HepG2 (cell line): ENCODE results near the gene POGLUT2. TPM values are rescaled to one million over a fixed set of nuclear protein-coding genes. Genes with fewer than 3 reads are reported as not detected.
A peak's percentile ranks its signal among the peaks of the same experiment; 100 is the strongest.

ENCODE experiments used
- ETV5 ChIP-seq: IDR thresholded peaks from 2 replicates; pipeline ENCODE4 v1.6.1; 2018; ENCODE audit warnings: missing biosample characterization, missing genetic modification reagents, inconsistent platforms, borderline replicate concordance
- EZH2 ChIP-seq: conservative IDR thresholded peaks from 2 replicates; pipeline ENCODE4 v1.6.1; 2012; ENCODE audit warnings: mild to moderate bottlenecking, low read depth, low read length, moderate library complexity
- JDP2 ChIP-seq: sonication (generic); formaldehyde crosslinking; IDR thresholded peaks from 2 replicates; pipeline ENCODE4 v1.8.1; 2022; ENCODE audit warnings: missing genetic modification reagents, borderline replicate concordance
- KLF12 ChIP-seq: sonication (generic); formaldehyde crosslinking; IDR thresholded peaks from 2 replicates; pipeline ENCODE4 v1.4.0; 2020; ENCODE audit warnings: missing genetic modification reagents, borderline replicate concordance
- MED8 ChIP-seq: sonication (generic); formaldehyde crosslinking; IDR thresholded peaks from 2 replicates; pipeline ENCODE4 v1.8.1; 2023; ENCODE audit warnings: mild to moderate bottlenecking, missing genetic modification reagents; ENCODE audit not compliant: insufficient replicate concordance
- MTA3 ChIP-seq: sonication (generic); formaldehyde crosslinking; IDR thresholded peaks from 2 replicates; pipeline ENCODE4 v1.4.0; 2020; ENCODE audit warnings: missing genetic modification reagents
- NCOA5 ChIP-seq: sonication (generic); formaldehyde crosslinking; IDR thresholded peaks from 2 replicates; pipeline ENCODE4 v1.4.0; 2020; ENCODE audit warnings: missing genetic modification reagents
- NFE2L2 ChIP-seq: fragments of 150-350 bp; IDR thresholded peaks from 2 replicates; pipeline ENCODE4 v1.6.1; 2014; ENCODE audit warnings: low read length
- NFKB2 ChIP-seq: sonication (generic); formaldehyde crosslinking; IDR thresholded peaks from 2 replicates; pipeline ENCODE4 v1.4.0; 2020; ENCODE audit warnings: missing genetic modification reagents, borderline replicate concordance
- RBM22 ChIP-seq: fragments of 200-400 bp; formaldehyde crosslinking; optimal IDR thresholded peaks from 2 replicates; pipeline ENCODE3; 2017; ENCODE audit warnings: mild to moderate bottlenecking, low read length, moderate library complexity
- SMAD9 ChIP-seq: sonication (generic); formaldehyde crosslinking; IDR thresholded peaks from 2 replicates; pipeline ENCODE4 v1.5.1; 2020; ENCODE audit warnings: mild to moderate bottlenecking, missing genetic modification reagents
- SRSF4 ChIP-seq: fragments of 200-400 bp; formaldehyde crosslinking; IDR thresholded peaks from one replicate; pipeline ENCODE4 v1.6.1; 2018; ENCODE audit warnings: mild to moderate bottlenecking, low read depth, low read length, moderate library complexity; ENCODE audit not compliant: poor library complexity, severe bottlenecking
- ZFP37 ChIP-seq: sonication (generic); formaldehyde crosslinking; IDR thresholded peaks from 2 replicates; pipeline ENCODE4 v1.4.0; 2020; ENCODE audit warnings: missing genetic modification reagents, borderline replicate concordance
- ZFP90 ChIP-seq: sonication (generic); formaldehyde crosslinking; IDR thresholded peaks from 2 replicates; pipeline ENCODE4 v1.8.0; 2022; ENCODE audit warnings: missing genetic modification reagents, mild to moderate bottlenecking, inconsistent platforms, borderline replicate concordance
- ZMYM4 ChIP-seq: sonication (generic); formaldehyde crosslinking; IDR thresholded peaks from 2 replicates; pipeline ENCODE4 v1.8.1; 2023; ENCODE audit warnings: mild to moderate bottlenecking, missing genetic modification reagents
- ZNF282 ChIP-seq: fragments of 450-650 bp; IDR thresholded peaks from 2 replicates; pipeline ENCODE4 v1.6.1; 2018; ENCODE audit not compliant: partially characterized antibody
- ZNF296 ChIP-seq: sonication (generic); formaldehyde crosslinking; conservative IDR thresholded peaks from 2 replicates; pipeline ENCODE4 v1.5.0; 2020; ENCODE audit warnings: mild to moderate bottlenecking, missing genetic modification reagents
- ZNF570 ChIP-seq: sonication (generic); formaldehyde crosslinking; IDR thresholded peaks from 2 replicates; pipeline ENCODE4 v1.4.0; 2020; ENCODE audit warnings: mild to moderate bottlenecking, missing genetic modification reagents, borderline replicate concordance
- ZNF737 ChIP-seq: sonication (generic); formaldehyde crosslinking; IDR thresholded peaks from 2 replicates; pipeline ENCODE4 v1.5.0; 2020; ENCODE audit warnings: missing genetic modification reagents, mild to moderate bottlenecking, borderline replicate concordance
- ZNF773 ChIP-seq: sonication (generic); formaldehyde crosslinking; IDR thresholded peaks from 2 replicates; pipeline ENCODE4 v1.4.0; 2020; ENCODE audit warnings: missing genetic modification reagents, borderline replicate concordance
- ZNF782 ChIP-seq: sonication (generic); formaldehyde crosslinking; IDR thresholded peaks from 2 replicates; pipeline ENCODE4 v1.4.0; 2020; ENCODE audit warnings: missing genetic modification reagents, mild to moderate bottlenecking, borderline replicate concordance
- ZSCAN12 ChIP-seq: sonication (generic); formaldehyde crosslinking; IDR thresholded peaks from 2 replicates; pipeline ENCODE4 v1.9.0; 2021; ENCODE audit warnings: mild to moderate bottlenecking, missing genetic modification reagents
- polyA plus RNA-seq, 8 experiments: library from polyadenylated mRNA; depleted of rRNA in 3 of 8; stranded (reverse) in 7 of 8; unstranded in 1 of 8; fragments of >200 nt; fragmentation: Illumina TruSeq in 4 of 8; extraction: Trizol in 4 of 8; gene quantifications; 2 replicates each; pipeline versions ENCODE4 v1.2.1 to v1.2.3, GENCODE V29; 2011 to 2016; ENCODE audit warnings: low read depth in 4 of 8, missing spikeins in 1 of 8, mixed read lengths in 1 of 8; ENCODE audit not compliant: insufficient read depth in 1 of 8
- total RNA-seq, 5 experiments: library from RNA; depleted of rRNA; stranded (reverse); fragments of >200 nt; fragmentation: Illumina TruSeq; extraction: Trizol; gene quantifications; 2 replicates each; pipeline ENCODE4 v1.2.3, GENCODE V29; 2016; ENCODE audit warnings: low read depth in 1 of 5
- TF ChIP-seq, protein P1 (sequence below): sonication (generic); formaldehyde crosslinking; IDR thresholded peaks from 2 replicates; pipeline ENCODE4 v1.4.0; 2020; ENCODE audit warnings: missing genetic modification reagents, mild to moderate bottlenecking, borderline replicate concordance
- TF ChIP-seq, protein P2 (sequence below): sonication (generic); formaldehyde crosslinking; IDR thresholded peaks from 2 replicates; pipeline ENCODE4 v1.8.0; 2022; ENCODE audit warnings: mild to moderate bottlenecking, missing genetic modification reagents, moderate library complexity
- TF ChIP-seq, protein P3 (sequence below): sonication (generic); formaldehyde crosslinking; IDR thresholded peaks from 2 replicates; pipeline ENCODE4 v1.8.0; 2022; ENCODE audit warnings: missing genetic modification reagents, mild to moderate bottlenecking, borderline replicate concordance
- TF ChIP-seq, protein P4 (sequence below): sonication (generic); formaldehyde crosslinking; IDR thresholded peaks from 2 replicates; pipeline ENCODE4 v1.4.0; 2020; ENCODE audit warnings: mild to moderate bottlenecking, missing genetic modification reagents

The POGLUT2 gene
- total and polyA plus RNA-seq, 2 of the 13 experiments (the other 11 are each of a cell fraction or from before 2014, with no cell fraction given) = 18.0 to 26.1 TPM

DNA sequence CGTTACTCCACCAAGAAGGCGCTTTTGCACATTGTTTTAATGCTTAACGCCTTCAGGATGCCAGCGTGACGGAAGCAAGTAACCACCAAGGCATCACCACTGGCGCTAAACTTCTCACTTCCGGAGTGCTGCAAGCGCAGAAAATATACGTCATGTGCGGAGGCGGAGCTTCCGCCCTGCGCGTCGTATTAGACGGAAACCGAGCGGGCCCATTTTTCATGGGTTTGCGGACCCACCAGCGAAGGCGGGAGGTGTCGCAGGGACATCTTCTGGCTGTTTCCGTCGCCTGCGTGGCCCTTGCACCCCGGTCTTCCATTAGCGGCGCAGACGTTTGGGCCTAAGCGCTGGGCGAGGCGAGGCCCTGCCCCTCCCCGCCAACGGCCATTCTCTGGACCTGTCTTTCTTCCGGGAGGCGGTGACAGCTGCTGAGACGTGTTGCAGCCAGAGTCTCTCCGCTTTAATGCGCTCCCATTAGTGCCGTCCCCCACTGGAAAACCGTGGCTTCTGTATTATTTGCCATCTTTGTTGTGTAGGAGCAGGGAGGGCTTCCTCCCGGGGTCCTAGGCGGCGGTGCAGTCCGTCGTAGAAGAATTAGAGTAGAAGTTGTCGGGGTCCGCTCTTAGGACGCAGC, 47.0 kb upstream of the POGLUT2 start, which contains the start of gene ERCC5 (continued):
- TF ChIP-seq KLF12 (CRISPR knock-in tag) (peak; percentile 62; the same call in 1 of the 2 replicates), ZNF282 (no peak), NFKB2 (CRISPR knock-in tag) (peak; percentile 88; the same call in 1 of the 2 replicates), JDP2 (peak; percentile 47; the same call in 1 of the 2 replicates), NFE2L2 (no peak), EZH2 (no peak), ZSCAN12 (0 out of 2 replicates have a peak, but pooled peaks have one; percentile 15), SRSF4 (no peak), MTA3 (CRISPR knock-in tag) (no peak), ZNF782 (CRISPR knock-in tag) (peak; percentile 53; the same call in 1 of the 2 replicates), ETV5 (CRISPR knock-in tag) (peak; percentile 93), ZMYM4 (CRISPR knock-in tag) (peak; percentile 98), RBM22 (peak; percentile 75), MED8 (CRISPR knock-in tag) (no peak), ZNF737 (CRISPR knock-in tag) (peak; percentile 45; the same call in 1 of the 2 replicates), ZFP37 (peak; percentile 82; the same call in 1 of the 2 replicates), ZNF570 (CRISPR knock-in tag) (no peak), ZNF773 (CRISPR knock-in tag) (0 out of 2 replicates have a peak, but pooled peaks have one; percentile 19), NCOA5 (CRISPR knock-in tag) (no peak), ZNF296 (CRISPR knock-in tag) (no peak; the same call in 1 of the 2 replicates), SMAD9 (CRISPR knock-in tag) (no peak), ZFP90 (CRISPR knock-in tag) (peak; percentile 88; the same call in 1 of the 2 replicates)
- TF ChIP-seq, protein P1, sequence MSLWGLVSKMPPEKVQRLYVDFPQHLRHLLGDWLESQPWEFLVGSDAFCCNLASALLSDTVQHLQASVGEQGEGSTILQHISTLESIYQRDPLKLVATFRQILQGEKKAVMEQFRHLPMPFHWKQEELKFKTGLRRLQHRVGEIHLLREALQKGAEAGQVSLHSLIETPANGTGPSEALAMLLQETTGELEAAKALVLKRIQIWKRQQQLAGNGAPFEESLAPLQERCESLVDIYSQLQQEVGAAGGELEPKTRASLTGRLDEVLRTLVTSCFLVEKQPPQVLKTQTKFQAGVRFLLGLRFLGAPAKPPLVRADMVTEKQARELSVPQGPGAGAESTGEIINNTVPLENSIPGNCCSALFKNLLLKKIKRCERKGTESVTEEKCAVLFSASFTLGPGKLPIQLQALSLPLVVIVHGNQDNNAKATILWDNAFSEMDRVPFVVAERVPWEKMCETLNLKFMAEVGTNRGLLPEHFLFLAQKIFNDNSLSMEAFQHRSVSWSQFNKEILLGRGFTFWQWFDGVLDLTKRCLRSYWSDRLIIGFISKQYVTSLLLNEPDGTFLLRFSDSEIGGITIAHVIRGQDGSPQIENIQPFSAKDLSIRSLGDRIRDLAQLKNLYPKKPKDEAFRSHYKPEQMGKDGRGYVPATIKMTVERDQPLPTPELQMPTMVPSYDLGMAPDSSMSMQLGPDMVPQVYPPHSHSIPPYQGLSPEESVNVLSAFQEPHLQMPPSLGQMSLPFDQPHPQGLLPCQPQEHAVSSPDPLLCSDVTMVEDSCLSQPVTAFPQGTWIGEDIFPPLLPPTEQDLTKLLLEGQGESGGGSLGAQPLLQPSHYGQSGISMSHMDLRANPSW (CRISPR knock-in tag) = peak; percentile 50; the same call in 1 of the 2 replicates
- TF ChIP-seq, protein P2, sequence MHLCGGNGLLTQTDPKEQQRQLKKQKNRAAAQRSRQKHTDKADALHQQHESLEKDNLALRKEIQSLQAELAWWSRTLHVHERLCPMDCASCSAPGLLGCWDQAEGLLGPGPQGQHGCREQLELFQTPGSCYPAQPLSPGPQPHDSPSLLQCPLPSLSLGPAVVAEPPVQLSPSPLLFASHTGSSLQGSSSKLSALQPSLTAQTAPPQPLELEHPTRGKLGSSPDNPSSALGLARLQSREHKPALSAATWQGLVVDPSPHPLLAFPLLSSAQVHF (CRISPR knock-in tag) = no peak
- TF ChIP-seq, protein P3, sequence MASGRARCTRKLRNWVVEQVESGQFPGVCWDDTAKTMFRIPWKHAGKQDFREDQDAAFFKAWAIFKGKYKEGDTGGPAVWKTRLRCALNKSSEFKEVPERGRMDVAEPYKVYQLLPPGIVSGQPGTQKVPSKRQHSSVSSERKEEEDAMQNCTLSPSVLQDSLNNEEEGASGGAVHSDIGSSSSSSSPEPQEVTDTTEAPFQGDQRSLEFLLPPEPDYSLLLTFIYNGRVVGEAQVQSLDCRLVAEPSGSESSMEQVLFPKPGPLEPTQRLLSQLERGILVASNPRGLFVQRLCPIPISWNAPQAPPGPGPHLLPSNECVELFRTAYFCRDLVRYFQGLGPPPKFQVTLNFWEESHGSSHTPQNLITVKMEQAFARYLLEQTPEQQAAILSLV (CRISPR knock-in tag) = no peak; the same call in 1 of the 2 replicates
- TF ChIP-seq, protein P4, sequence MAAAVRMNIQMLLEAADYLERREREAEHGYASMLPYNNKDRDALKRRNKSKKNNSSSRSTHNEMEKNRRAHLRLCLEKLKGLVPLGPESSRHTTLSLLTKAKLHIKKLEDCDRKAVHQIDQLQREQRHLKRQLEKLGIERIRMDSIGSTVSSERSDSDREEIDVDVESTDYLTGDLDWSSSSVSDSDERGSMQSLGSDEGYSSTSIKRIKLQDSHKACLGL (CRISPR knock-in tag) = peak; percentile 73; the same call in 1 of the 2 replicates
